HG03354 (cell line): Measurements from ENCODE around the gene VSNL1.
"Not testable (repeated sequence)": the region's sequence is repeated elsewhere in the genome, so short reads cannot be mapped to it uniquely, and the experiment has no call there.

Source experiments
- ATAC-seq: cut with Tn5 transposase; IDR thresholded peaks from one replicate; pipeline ENCODE4 v1.9.1; 2021; ENCODE audit warnings: mild to moderate bottlenecking; ENCODE audit not compliant: unreplicated experiment, poor library complexity, severe bottlenecking

VSNL1 gene

DNA sequence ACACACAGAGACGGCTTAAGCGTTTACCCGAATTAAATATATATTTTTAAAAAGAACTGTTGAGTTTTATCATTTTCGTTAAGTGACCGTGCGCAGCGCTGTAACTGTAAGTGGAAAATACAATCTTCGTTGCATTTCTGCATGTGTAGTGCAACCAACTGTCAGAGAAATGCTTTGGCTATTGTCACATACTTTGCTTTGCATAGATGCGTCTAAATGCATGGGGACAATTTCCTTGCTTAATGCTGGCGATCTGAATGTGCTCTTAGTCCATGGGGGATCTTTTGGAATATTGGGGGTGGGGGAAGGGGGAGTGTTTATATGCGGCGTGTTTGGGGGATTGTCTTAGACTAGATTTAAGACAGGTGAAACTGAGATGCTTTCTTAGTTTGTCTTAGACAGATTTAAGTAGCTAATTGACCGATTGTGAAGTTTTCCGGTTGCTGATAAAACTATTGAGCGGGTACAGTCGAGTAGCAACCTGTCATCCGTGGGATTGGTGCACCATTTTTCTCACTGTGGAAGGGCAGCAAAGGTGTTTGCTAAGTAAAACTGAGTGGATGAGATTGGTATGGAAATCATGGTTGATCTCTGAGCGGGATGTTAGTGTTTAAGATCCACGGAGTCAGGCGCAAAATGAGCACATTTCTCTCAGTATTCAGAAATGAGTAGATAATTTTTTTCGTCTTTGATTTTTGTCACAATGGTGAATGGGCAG, 476 bp downstream of the VSNL1 start:
- ATAC-seq, result no peak

DNA sequence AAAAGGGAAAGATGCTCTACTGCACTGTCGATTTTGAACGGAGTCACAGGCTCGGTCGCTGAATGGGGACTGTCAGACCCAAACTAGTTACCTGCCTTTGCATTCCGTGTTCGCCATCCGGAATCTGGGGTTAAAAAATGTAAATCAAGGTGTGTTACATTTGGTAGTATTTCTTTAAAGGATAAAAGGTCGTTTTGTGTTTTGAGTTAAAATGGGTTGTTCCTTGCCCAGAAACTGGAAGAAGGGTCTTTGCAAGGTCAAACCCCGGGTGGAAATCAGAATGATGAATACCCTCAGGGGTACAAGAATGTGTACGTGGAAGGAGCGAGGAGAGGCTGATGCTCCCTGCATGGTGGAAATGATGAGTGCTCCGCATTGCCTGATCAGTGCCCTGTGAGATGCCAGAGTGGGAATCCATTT, 1.0 kb downstream of the VSNL1 start:
- ATAC-seq, result no peak

DNA sequence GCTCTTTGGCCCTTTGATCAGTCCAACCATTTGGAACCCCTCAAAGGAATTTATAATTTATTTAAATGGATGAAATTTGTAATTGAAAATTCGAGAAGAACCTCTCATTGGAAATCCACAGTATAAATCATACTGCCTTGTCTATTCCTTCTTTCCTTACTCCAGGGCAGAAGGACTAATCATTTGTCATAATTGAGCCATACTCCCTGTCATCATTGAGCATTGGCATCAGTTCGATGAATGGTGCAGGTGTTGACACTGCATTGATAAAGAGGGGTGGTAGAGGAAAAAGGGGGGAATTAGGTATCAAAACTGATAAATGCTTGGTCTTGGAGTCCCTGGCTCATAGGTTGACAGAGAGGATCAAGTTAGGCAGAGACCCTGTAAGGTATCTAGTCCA, 2.0 kb downstream of the VSNL1 start:
- no peak for ATAC-seq

DNA sequence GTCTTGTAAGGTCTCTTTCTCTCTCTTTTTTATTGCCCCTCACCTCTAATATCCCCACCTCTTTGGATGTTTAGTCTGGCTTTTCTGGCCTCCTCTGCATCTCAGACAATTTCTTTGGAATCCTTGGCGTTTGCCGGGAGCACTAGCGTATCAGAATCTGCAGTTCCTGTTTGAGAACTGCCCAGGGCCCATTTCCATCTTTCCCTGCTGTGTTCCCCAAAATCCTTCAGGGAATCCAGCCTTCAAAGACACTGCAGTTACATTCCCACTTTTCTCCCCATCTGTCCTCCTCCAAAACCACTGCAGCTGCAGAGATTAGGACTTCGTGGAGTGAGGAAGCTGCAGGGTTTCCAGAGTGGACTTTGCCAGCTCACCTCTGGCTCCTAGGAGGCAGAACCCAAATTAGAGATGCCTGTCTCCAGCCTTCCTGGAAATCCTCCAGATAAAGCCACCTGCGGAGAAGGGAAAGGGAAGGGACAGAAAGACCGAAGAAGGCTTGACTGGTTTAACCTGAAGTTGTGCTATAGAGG, 2.7 kb downstream of the VSNL1 start:
- no peak for ATAC-seq

DNA sequence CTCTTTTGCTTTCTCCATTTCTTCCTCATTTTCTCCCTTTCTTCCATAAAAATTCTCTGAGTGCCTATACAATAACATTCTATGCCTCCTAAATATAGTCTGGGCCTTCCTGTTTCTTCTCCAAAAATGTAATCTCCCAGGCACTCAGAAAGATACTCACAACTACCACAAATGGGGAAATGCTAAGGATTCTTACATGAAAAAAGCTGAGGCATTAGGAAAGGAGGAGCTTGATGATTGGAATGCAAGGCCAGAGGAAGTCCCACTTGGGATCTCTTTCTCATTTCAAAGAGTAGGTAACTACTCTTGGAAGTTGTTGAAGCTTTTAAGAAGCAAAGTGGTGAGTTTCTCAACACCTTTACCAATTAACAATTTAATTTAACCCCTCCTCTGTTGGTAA, 3.4 kb downstream of the VSNL1 start:
- ATAC-seq, result no peak

DNA sequence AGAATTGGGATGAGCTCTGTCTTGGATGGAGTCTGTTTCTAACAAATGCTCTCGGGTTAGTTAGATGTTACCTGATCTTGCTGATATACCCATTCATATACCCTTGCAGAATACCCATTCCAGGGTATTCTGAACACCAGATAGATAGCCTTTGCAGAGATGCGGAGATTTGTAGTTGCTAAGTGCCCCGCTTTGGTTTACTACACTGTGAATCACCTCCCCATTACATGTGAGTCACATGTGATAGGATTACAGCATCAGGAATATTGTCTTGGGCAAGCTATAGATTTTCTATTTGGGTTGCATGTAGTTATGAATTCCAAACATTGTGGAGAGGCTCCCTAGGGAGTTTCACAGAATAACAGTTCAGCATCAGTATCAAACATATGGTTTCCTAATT, 3.8 kb downstream of the VSNL1 start:
- ATAC-seq, result no peak

DNA sequence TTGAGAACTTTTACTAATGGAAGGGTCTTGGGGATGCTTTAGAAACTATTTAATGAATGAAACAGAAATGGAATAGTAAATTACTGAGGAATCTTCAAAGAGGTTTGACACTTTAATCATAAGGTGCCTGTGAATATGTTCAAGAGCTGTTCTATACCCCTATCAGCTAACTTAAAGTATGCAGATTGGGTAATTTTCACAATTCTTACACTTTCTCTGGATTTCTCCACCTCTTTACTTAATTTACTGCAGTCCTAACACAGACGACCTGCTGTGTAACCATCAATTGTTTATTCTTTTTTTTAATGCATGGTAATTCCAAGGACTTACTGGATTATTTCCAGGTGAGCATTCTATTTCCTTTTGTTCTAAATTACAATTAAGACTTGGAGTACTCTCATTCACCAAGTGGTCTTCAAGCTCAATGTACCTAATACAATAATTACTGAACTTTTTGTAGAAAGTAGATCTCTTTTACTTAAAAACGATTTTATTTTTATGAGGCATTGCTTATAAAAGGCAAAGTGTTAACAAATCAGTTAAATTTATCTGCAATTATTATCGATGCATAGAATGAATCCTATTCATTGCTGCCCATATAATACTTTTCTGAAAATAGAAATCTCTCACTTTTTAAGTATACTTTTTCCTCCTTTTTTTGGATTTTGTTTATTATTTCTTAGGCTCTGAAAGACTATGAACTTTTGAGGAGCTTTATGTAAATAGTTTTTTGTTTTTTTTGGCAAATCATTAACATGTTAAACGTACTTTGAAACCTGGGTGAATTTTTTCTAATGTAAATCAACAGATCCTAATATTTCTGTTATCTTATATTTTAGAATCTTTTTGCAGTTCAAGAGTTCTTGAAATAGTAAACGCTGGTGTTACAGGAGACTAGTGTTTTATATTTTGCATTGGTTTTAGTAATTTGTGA, 5.5 kb downstream of the VSNL1 start:
- ATAC-seq, result no peak

DNA sequence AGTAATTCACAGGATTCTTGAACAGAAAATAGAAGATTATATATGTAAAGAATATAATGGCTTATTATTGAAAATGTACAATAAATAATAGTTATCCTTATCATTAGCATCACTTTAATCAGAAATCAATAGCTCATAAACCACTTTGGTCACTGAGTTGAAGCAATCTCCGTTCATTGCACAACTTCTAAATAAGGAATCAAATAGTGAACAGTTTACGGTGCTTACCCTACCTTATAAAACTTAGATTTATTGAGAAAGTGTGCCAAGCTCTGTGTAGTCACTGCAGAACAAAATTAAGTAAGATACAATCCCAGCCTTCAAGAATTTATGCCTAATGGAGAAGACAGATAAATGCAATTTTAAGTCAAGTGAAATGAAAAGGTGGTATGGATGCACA, 6.7 kb downstream of the VSNL1 start:
- no peak for ATAC-seq

DNA sequence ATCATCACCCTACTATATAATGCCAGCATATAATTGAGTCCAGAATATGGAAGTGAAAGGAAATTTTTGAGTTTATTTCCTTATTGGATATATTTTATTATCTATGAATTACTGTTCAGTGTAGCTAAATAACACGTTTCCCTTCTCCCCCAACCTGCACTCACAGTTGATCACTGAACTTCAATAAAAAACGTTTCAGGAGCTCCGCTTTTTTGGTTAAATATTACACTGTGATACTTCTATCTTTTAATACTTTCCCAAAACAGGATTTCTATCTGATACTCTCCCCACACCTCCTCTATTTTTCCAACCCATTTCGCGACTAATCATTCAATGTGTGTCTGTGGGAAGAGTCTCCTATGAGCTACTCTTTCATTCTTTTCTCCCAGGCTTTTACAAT, 7.2 kb downstream of the VSNL1 start:
- no peak for ATAC-seq

DNA sequence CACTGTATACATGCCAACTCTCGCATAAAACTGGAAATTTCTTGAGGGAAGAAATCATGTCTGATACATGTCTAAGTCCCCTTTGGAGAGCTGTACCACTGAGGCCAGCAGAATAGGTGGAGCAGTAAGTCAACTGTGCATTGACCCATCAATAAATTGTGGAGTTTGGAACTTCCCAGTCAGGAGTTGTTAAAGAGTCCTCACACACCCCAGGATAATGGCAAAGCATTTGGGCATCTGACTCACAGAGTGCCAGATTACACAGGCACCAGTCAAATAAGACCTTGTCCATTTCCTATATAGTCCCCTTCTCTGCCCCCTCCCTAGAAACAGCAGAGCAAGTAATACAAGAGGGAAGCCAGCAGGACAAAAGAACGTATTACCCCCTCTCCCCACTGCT, 10.4 kb downstream of the VSNL1 start:
- ATAC-seq, result no peak

DNA sequence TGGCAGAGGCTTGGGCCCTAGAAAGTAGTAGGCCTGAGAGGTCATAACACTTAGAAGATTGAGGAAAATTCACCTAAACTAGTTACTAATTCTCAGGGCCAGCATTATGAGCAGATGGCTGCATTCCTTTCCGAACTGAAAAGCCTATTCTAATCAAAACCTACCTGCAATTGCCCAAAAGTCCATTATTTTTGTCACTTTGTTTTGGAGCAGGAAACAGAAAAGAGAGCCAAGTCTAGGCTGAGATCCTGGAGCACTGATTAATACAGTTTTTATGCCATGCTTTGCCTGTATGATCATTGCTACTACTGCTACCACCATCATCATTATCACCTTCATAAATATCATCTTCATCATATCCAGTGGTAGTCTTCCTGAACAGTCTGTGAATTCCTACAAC, 14.7 kb downstream of the VSNL1 start:
- no peak for ATAC-seq

DNA sequence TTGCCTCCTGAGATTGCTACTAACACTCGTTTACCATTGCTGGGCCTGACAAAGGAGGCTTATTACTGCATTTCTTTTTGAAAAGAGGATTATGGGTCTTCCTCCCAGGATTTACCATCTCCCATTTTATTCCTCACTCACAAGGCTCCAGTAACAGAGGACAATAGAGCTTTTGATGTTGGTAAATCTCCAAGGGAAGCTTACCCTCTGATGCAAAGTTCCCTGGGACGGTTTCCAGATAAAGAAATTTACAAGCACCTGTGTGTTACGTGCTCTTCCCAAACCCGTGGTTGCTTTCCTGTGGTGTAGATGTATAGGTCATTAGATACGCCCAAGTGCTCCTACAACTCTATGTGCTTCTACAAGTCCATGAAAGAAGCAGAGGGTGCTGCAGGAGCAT, 17.1 kb downstream of the VSNL1 start:
- ATAC-seq, result no peak

DNA sequence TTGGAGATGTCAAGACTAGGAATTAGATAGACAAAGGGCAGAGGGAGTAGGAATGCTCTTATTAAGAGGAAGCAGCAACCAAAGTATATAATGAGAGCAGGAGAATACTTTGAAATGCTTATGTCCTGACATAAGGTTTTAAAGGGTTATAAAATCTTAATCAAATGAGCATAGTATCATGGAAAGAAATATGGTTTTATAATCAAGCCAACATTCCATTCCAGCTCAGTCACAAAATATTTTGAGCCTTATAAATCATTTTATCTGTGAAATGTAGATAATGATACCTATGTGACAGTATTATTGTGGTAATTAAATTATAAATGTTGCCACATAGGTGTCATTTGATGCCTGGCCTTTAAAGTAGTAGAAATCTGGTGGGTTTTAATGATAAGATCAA, 17.6 kb downstream of the VSNL1 start:
- no peak for ATAC-seq

DNA sequence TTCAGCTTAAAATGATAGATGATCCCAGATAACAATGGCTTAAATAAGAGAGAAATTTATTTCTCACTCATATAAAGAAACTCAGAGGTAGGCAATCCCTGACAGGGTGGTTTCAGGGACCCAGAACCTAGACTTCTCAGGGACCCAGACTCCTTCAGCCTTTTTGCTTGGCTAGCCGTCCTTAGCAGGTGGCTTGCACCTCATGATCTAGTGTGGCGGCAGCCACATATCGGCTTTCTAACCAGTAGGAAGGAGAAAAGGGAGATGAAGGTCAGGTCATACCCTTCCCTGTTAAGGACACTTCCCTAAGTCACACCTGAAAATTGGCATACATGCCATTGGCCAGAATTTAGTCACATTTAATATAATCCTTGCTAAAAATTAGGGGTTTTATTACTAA, 18.4 kb downstream of the VSNL1 start:
- no peak for ATAC-seq

DNA sequence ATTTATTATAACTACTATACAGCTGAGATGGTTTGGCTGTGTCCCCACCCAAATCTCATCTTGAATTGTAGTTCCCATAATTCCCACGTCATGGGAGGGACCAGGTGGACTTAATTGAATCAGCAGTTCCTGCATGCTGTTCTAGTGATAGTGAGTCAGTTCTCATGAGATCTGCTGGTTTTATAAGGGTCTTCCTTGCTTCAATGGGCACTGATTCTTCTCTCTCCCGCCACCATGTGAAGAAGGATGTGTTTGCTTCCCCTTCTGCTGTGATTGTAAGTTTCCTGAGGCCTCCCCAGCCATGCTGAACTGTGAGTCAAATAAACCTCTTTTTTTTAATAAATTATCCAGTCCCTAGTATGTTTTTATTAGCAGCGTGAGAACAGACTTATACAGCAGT, 25.2 kb downstream of the VSNL1 start:
- ATAC-seq, result not testable (repeated sequence)

DNA sequence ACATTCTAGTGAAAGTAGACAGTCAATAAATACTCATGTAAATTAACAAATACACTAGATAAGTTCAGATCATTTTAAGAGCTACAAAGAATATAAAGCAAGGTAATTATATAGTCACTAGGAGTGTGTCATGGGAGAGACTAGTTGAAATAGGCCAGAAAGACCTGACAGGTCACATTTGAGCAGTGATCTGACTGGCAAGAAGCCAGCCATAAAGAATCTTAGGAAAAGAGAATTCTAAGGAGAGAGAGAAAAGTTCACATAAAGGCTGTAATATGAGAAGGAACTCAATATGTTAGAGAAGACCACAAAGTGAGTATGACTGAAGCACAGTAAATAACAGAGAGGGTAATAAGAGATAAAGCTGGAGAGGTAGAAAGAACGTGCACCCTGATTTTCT, 31.2 kb downstream of the VSNL1 start:
- ATAC-seq, result no peak

DNA sequence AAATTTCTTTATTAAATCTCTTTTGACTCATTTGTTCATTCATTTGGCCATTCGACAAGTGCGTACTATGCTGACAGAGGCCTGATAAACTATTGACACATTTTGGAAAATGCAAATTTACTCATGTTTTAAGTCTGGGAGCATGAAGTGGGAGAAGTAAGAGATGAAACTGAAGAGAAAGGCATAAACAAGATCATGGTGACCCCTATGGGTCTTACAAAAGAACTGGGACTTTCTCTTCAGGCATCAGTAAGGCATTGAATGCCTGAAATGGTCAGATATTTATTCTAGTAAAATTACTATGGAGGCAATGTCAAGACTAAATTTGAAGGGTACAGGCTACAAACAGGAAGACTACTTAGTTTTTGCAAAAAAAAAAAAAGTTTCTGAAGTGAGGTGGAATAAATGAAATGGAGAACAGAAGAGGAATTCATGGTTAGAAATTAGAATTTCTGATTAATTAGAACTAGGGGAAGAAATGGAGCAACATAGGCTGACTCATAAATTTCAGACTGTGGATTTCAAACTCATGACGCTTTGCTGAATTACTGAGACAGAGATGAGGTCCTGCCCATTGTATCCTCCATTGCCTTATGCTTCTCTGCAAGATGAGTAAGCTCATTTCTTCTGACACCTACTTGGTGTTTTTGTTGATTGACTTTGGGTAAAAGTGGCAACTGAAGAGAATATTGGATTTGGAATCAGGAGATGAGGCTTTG, 32.7 kb downstream of the VSNL1 start:
- no peak for ATAC-seq

DNA sequence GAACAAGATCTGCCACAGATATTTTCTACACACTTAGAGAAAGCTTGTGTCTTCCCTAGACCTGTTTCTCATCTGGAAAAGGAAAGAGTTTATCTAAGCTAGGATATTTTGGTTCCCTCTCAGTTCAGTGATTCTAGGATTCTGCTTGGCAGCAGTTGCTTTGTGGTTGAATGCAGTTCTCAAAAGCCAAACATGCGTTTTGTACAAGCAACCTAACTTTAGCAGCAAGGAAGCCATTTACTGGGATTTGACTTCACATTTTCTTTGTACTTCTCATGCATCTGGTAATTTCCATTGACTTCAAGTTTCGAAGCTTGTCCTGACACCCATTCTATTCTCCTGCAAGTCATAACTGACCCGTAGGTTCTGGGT, 33.3 kb downstream of the VSNL1 start:
- no peak for ATAC-seq

DNA sequence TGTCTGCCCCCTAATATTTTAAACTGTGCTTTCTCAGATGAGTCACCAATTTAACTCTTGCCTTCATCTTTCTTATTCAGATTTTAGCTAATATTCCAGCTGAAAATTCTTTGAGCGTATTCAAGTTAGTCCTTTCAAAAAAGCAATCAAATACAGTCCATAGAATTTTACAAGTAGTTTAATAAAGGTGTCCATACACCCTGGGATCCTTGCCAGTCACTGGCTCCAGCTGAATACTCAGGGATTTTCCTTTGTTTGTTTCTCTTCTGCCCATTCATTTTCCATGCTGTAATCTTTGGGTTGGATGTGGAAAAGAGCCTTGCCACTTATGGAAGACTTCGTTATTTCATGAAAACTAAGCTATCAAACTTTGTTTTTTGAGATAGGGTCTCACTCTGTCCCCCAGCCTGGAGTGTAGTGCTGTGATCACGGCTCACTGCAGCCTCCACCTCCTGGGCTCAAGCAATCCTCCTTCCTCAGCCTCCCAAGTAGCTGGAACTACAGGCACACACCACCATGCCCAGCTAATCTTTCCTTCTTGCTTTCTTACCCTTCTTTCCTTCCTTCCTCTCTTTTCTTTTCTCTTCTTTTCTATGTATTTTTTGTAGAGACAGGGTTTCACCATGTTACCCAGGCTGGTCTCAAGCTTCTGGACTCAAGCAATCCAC, 34.0 kb downstream of the VSNL1 start:
- ATAC-seq, result no peak

DNA sequence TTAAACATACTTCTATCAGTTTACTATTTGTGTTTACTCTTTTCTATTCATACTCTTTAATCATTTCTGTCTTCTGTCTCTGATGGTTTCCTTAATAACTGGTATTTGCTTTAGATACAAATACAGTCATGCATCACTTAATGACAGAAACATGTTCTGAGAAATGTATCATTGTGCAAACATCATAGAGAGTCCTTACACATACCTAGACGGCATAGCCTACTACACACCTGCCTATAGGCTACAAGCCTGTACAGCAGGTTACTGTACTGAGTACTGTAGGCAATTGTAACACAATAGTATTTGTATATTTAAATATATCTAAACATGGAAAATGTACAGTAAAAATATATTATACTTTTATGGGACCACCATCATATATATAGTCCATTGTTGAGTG, 36.3 kb downstream of the VSNL1 start:
- no peak for ATAC-seq
